Activated CD4-positive, alpha-beta T cell treated with anti-CD3 and anti-CD28 coated beads for 48 hours (primary cell): ENCODE data around the gene BMPR1A.

Source experiments
- DNase-seq: peaks from one replicate; pipeline ENCODE4 v3.0.0-alpha.2; 2020

The BMPR1A gene

GRCh38 chr10:86958901-86959736, 202.7 kb downstream of the BMPR1A start:
- no peak for DNase-seq

GRCh38 chr10:86959737-86960002, 203.3 kb downstream of the BMPR1A start:
- DNase-seq = no peak

GRCh38 chr10:86960003-86960862, 203.8 kb downstream of the BMPR1A start:
- DNase-seq = peak; percentile 62

GRCh38 chr10:86960863-86961434, 204.5 kb downstream of the BMPR1A start:
- no peak for DNase-seq

- DNase-seq = no peak
Observed at GRCh38 chr10:86961481-86962091, 205.2 kb downstream of the BMPR1A start.

- no peak for DNase-seq
Observed at GRCh38 chr10:86962136-86962980, 205.9 kb downstream of the BMPR1A start.

- DNase-seq = no peak
Observed at GRCh38 chr10:86962981-86963310, 206.5 kb downstream of the BMPR1A start.

- no peak for DNase-seq
Observed at GRCh38 chr10:86963341-86963919, 207.0 kb downstream of the BMPR1A start.

- DNase-seq = no peak
Observed at GRCh38 chr10:86964061-86964846, 207.8 kb downstream of the BMPR1A start.

- no peak for DNase-seq
Observed at GRCh38 chr10:86964847-86965190, 208.4 kb downstream of the BMPR1A start.

- DNase-seq = peak; percentile 45
Observed at GRCh38 chr10:86965986-86966654, 209.7 kb downstream of the BMPR1A start.

- no peak for DNase-seq
Observed at GRCh38 chr10:86967481-86967941, 211.1 kb downstream of the BMPR1A start.

GRCh38 chr10:86968271-86968993, 212.0 kb downstream of the BMPR1A start, which contains the start of gene ADIRF:
Gene ADIRF, plus strand, starts transcription at chr10:86968482. Its CDS starts 63 bp downstream, at chr10:86968545.
- DNase-seq = no peak

- no peak for DNase-seq
Observed at GRCh38 chr10:86968994-86969355, 212.6 kb downstream of the BMPR1A start.

GRCh38 chr10:86969421-86970041, 213.1 kb downstream of the BMPR1A start:
- DNase-seq = no peak

- DNase-seq = no peak
Observed at GRCh38 chr10:86970162-86970981, 214.0 kb downstream of the BMPR1A start.

GRCh38 chr10:86970982-86971231, 214.5 kb downstream of the BMPR1A start:
- no peak for DNase-seq

- peak; percentile 85 for DNase-seq
Observed at GRCh38 chr10:86971232-86971991, 215.0 kb downstream of the BMPR1A start.
